Endothelial cell (in vitro differentiated cells): ENCODE data around the gene ELMO3. TPM values are rescaled to one million over a fixed set of nuclear protein-coding genes. Genes with fewer than 3 reads are reported as not detected.

ENCODE experiments used
- DNase-seq: peaks from one replicate; pipeline ENCODE4 v3.0.0; 2021; ENCODE audit warnings: low spot score
- H3K27ac Mint-ChIP-seq: one replicate; pipeline ENCODE4 v1.8.0; 2021; ENCODE audit warnings: mixed read lengths, inconsistent platforms; ENCODE audit not compliant: unreplicated experiment
- H3K27me3 Mint-ChIP-seq: one replicate; pipeline ENCODE4 v1.8.0; 2021; ENCODE audit warnings: mild to moderate bottlenecking, moderate library complexity, mixed read lengths, inconsistent platforms; ENCODE audit not compliant: unreplicated experiment
- H3K36me3 Mint-ChIP-seq: one replicate; pipeline ENCODE4 v1.8.0; 2021; ENCODE audit warnings: mild to moderate bottlenecking, low read depth, mixed read lengths, inconsistent platforms; ENCODE audit not compliant: unreplicated experiment
- H3K4me1 Mint-ChIP-seq: one replicate; pipeline ENCODE4 v1.8.0; 2021; ENCODE audit warnings: mild to moderate bottlenecking, mixed read lengths, inconsistent platforms; ENCODE audit not compliant: unreplicated experiment
- H3K4me3 Mint-ChIP-seq: one replicate; pipeline ENCODE4 v1.8.0; 2021; ENCODE audit warnings: mild to moderate bottlenecking, mixed read lengths, inconsistent platforms; ENCODE audit not compliant: unreplicated experiment
- H3K9me3 Mint-ChIP-seq: one replicate; pipeline ENCODE4 v1.8.0; 2021; ENCODE audit warnings: mixed read lengths, inconsistent platforms; ENCODE audit not compliant: unreplicated experiment
- total RNA-seq: library from RNA; stranded (reverse); fragmentation: NEBNext Ultra II Directional; extraction: Animal tissue kit (Norgen Biotek cat#: 25700); gene quantifications from one replicate; pipeline ENCODE4 v1.2.1, GENCODE V29; 2021; ENCODE audit not compliant: unreplicated experiment
- TF ChIP-seq, protein P1 (sequence below): fragments of 200-600 bp; sonication (generic); IDR thresholded peaks from one replicate; pipeline ENCODE4 v1.5.0; 2021; ENCODE audit warnings: antibody characterized with exemption; ENCODE audit not compliant: unreplicated experiment

The ELMO3 gene
- total RNA-seq, 1 donor from 2014 or later, result 25.3 TPM

DNA sequence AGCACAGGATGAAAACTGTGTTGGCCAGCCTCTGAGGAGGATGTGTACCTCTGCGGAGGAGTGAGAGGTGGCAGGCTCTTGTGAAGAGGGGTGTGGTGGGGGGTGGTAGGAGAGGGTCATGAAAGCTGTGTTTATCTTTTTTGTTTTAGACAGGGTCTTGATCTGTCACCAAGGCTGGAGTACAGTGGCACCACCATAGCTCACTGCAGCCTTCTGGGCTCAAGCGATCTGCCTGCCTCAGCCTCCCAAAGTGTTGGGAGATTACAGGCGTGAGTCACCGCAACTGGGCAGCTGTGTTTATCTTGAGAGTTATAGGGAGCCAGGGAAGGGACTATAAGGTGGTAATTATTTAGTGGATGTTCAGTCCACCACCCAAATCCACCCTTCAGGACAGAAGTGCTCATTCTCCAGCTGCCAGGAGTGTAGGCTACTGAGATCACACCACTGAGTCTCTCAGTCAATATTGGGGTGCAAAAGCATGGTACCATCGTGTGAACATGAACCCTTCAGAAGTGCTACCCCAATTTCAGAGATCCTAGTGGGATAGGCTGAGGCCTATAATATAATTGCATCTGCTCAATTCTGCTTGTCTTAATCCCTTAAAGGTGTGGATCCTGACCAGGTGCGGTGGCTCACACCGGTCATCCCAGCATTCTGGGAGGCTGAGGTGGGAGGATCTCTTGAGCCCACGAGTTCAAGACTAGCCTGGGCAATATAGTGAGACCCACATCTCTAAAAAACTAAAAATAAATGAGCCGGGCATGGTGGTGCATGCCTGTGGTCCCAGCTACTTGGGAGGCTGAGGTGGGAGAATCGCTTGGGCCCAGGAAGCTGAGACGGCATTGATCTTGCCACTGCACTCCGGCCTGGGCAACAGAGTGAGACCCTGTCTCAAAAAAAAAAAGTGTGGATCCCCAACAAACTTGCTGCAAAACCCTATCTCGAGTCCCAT lies 8.2 kb upstream of the ELMO3 start:
- Mint-ChIP-seq H3K9me3 (no peaks in the 10 kb centered on the region), H3K36me3 (peaks cover 27% of the 10 kb centered on the region), H3K4me1 (peaks cover 64% of the 10 kb centered on the region), H3K4me3 (peak overlapping the region; percentile 83), H3K27me3 (peaks cover 15% of the 10 kb centered on the region), H3K27ac (peak overlapping the region; percentile 91)
- no peak for DNase-seq
- TF ChIP-seq, protein P1, sequence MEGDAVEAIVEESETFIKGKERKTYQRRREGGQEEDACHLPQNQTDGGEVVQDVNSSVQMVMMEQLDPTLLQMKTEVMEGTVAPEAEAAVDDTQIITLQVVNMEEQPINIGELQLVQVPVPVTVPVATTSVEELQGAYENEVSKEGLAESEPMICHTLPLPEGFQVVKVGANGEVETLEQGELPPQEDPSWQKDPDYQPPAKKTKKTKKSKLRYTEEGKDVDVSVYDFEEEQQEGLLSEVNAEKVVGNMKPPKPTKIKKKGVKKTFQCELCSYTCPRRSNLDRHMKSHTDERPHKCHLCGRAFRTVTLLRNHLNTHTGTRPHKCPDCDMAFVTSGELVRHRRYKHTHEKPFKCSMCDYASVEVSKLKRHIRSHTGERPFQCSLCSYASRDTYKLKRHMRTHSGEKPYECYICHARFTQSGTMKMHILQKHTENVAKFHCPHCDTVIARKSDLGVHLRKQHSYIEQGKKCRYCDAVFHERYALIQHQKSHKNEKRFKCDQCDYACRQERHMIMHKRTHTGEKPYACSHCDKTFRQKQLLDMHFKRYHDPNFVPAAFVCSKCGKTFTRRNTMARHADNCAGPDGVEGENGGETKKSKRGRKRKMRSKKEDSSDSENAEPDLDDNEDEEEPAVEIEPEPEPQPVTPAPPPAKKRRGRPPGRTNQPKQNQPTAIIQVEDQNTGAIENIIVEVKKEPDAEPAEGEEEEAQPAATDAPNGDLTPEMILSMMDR, result no peak

DNA sequence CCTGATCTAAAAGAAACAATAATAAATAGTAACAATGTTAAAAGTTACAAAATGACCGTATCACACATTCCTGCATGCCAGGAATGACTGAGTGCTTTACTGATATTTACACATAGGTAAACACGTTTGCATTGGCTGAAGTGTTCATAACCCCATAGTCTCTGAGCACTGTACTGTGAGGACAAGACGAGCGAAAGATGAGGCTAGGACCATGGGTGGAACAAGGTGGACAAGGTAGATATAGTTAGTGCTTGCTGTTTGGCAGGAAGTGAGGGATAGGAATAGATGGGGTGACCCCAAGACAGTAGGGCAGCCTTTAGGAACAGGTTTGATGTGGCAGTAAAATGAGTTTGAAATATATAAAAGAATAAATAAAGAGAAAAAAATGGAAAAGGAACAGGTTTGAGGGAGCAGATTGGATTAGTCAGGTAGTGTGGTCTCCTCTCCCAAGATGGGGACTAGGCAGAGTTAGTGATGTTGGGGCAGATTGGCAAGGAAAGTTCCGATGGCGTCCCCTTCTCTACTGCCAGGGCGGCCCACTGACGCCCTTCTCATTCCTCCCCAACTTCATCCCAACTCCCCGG lies 7.4 kb upstream of the ELMO3 start:
- H3K4me1 Mint-ChIP-seq, result peaks cover 66% of the 10 kb centered on the region
- no peaks in the 10 kb centered on the region for H3K9me3 Mint-ChIP-seq
- TF ChIP-seq, protein P1, result no peak
- peaks cover 35% of the 10 kb centered on the region for H3K36me3 Mint-ChIP-seq
- DNase-seq, result no peak
- peaks cover 20% of the 10 kb centered on the region for H3K27me3 Mint-ChIP-seq
- peak overlapping the region; percentile 27 for H3K27ac Mint-ChIP-seq
- H3K4me3 Mint-ChIP-seq, result peak overlapping the region; percentile 97

DNA sequence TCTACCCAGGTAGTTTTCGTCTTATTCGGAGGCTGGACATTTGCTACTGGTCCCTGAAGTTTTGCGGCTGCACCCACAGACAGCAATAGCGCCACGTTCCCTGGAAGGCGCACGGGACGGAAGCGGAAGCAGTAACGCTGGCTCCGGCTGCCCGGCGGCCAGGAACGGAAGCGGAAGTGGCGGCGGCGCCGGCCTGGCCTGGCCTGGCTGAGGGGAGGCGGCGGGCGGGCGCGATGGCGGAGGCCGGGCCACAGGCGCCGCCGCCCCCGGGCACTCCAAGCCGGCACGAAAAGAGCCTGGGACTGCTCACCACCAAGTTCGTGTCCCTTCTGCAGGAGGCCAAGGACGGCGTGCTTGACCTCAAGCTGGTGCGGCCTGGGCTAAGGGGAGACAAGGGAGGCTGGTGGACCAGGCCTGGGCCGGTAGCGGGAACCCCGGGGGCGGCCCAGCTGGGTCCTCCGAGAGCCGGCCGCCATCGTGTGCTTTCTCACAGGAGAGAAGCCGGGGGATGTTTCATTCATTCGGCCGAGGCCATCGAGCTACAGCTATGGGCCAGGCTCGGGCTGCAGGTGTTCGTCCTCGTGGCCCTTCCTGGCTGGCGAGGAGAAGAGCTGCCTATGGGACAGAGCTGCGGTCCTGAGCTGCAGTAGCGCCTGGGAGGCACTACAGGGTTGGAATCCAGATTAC lies 6.8 kb upstream of the ELMO3 start, which contains the start of gene E2F4:
Gene E2F4 (plus strand): TSS at position 161 of the 687 bp plus-strand sequence. CDS start 73 bp downstream, at position 234.
- H3K4me3 Mint-ChIP-seq, result peak within 1 kb of the TSS; percentile 97
- H3K9me3 Mint-ChIP-seq, result no peaks in the 10 kb centered on the region
- peak; percentile 93 for DNase-seq
- H3K36me3 Mint-ChIP-seq, result peaks cover 40% of the 10 kb centered on the region
- peaks cover 22% of the 10 kb centered on the region for H3K27me3 Mint-ChIP-seq
- TF ChIP-seq, protein P1, result no peak
- peak within 1 kb of the TSS; percentile 92 for H3K27ac Mint-ChIP-seq
- peaks cover 69% of the 10 kb centered on the region for H3K4me1 Mint-ChIP-seq

DNA sequence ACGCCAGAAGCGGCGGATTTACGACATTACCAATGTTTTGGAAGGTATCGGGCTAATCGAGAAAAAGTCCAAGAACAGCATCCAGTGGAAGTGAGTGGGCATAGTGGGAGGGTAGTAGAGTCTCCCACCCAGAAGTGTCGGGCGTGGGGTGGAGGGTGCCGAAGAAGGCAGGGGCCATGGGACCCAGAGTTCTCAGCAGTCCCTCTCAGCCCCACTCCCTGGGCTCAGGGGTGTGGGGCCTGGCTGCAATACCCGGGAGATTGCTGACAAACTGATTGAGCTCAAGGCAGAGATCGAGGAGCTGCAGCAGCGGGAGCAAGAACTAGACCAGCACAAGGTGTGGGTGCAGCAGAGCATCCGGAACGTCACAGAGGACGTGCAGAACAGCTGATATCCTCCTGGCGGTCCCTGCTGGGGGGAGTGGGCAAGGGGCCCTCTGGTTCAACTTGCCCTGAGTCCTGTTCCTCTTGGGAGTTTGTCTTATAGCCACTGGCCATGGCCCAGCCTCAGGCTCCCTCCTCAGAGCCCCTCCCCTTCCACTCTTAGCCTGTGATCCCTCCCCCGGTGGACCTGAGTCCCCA lies 6.1 kb upstream of the ELMO3 start:
- DNase-seq, result no peak
- Mint-ChIP-seq H3K4me1 (peaks cover 70% of the 10 kb centered on the region), H3K27me3 (peaks cover 22% of the 10 kb centered on the region), H3K27ac (peak overlapping the region; percentile 92), H3K9me3 (no peaks in the 10 kb centered on the region), H3K4me3 (peak overlapping the region; percentile 97), H3K36me3 (peaks cover 40% of the 10 kb centered on the region)
- TF ChIP-seq, protein P1, result no peak
